ENCODE measurements around the gene NUDT4. TPM values are rescaled to one million over a fixed set of nuclear protein-coding genes. Genes with fewer than 3 reads are reported as not detected.

NUDT4 gene
- total RNA-seq, 1 experiment from 2014 or later, result 21.0 TPM

- Histone ChIP-seq H3K4me3 (ENCODE audit: low read length) (no peak overlapping the region), H3K9ac (ENCODE audit: low read length) (no peak overlapping the region), H3K4me1 (ENCODE audit: low read length) (no peaks in the 10 kb centered on the region), H3K9me3 (ENCODE audit: low read length) (no peaks in the 10 kb centered on the region), H3K4me2 (ENCODE audit: low read depth, low read length, poor library complexity, severe bottlenecking) (no peak overlapping the region), H3K27me3 (ENCODE audit: low read length) (no peaks in the 10 kb centered on the region), H3K9me2 (replicated peaks; ENCODE audit: insufficient read depth, low read length) (no peaks in the 10 kb centered on the region), H2AFZ (ENCODE audit: low read length) (no peak overlapping the region), H3K27ac (ENCODE audit: low read length) (no peak overlapping the region), H4K20me1 (ENCODE audit: insufficient read depth, low read depth, low read length) (no peaks in the 10 kb centered on the region), H3K36me3 (ENCODE audit: insufficient read depth, low read length) (no peaks in the 10 kb centered on the region), H3K79me2 (ENCODE audit: low read length) (no peaks in the 10 kb centered on the region)
- no peak for DNase-seq
These were observed 16.4 kb upstream of the NUDT4 start for GRCh38 chr12:93361151-93361919.

- DNase-seq, result no peak
- H3K79me2 ChIP-seq (ENCODE audit: low read length), result no peaks in the 10 kb centered on the region
- H3K4me2 ChIP-seq (ENCODE audit: low read depth, low read length, poor library complexity, severe bottlenecking), result no peak overlapping the region
- no peaks in the 10 kb centered on the region for H3K27me3 ChIP-seq (ENCODE audit: low read length)
- H3K36me3 ChIP-seq (ENCODE audit: insufficient read depth, low read length), result no peaks in the 10 kb centered on the region
- no peaks in the 10 kb centered on the region for H3K9me2 ChIP-seq (replicated peaks; ENCODE audit: insufficient read depth, low read length)
- H4K20me1 ChIP-seq (ENCODE audit: insufficient read depth, low read depth, low read length), result no peaks in the 10 kb centered on the region
- no peak overlapping the region for H3K4me3 ChIP-seq (ENCODE audit: low read length)
- H3K9ac ChIP-seq (ENCODE audit: low read length), result no peak overlapping the region
- H3K27ac ChIP-seq (ENCODE audit: low read length), result no peak overlapping the region
- H2AFZ ChIP-seq (ENCODE audit: low read length), result no peak overlapping the region
- no peaks in the 10 kb centered on the region for H3K9me3 ChIP-seq (ENCODE audit: low read length)
- H3K4me1 ChIP-seq (ENCODE audit: low read length), result no peaks in the 10 kb centered on the region
These were observed 13.9 kb upstream of the NUDT4 start for GRCh38 chr12:93363841-93364297.

GRCh38 chr12:93365616-93366405 lies 11.9 kb upstream of the NUDT4 start:
- no peak overlapping the region for H3K4me3 ChIP-seq (ENCODE audit: low read length)
- no peaks in the 10 kb centered on the region for H3K9me3 ChIP-seq (ENCODE audit: low read length)
- no peaks in the 10 kb centered on the region for H4K20me1 ChIP-seq (ENCODE audit: insufficient read depth, low read depth, low read length)
- H3K79me2 ChIP-seq (ENCODE audit: low read length), result no peaks in the 10 kb centered on the region
- no peaks in the 10 kb centered on the region for H3K27me3 ChIP-seq (ENCODE audit: low read length)
- H3K9ac ChIP-seq (ENCODE audit: low read length), result no peak overlapping the region
- no peak overlapping the region for H3K27ac ChIP-seq (ENCODE audit: low read length)
- H3K4me1 ChIP-seq (ENCODE audit: low read length), result no peaks in the 10 kb centered on the region
- no peak overlapping the region for H3K4me2 ChIP-seq (ENCODE audit: low read depth, low read length, poor library complexity, severe bottlenecking)
- no peak overlapping the region for H2AFZ ChIP-seq (ENCODE audit: low read length)
- DNase-seq, result no peak
- H3K9me2 ChIP-seq (replicated peaks; ENCODE audit: insufficient read depth, low read length), result no peaks in the 10 kb centered on the region
- no peaks in the 10 kb centered on the region for H3K36me3 ChIP-seq (ENCODE audit: insufficient read depth, low read length)

DNA sequence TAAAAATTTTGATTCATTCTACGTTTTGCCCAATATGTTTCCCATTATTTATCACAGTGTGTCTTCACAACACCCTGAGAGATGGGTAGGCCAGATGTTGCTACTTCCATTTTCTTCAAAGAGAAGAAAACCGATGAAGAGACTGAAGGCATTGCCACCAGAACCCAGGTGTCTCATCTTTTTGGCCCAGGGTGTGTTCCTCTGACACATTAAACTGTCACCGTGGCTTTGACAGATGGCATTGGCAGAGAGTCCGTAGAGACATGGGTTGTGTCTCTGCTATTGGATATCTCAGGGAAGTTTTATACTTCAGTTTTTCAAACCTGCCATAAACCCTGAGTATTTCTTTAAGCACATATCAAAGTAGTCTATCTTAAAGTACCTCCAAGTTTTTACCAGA lies 11.3 kb upstream of the NUDT4 start:
- Histone ChIP-seq H3K4me1 (ENCODE audit: low read length) (no peaks in the 10 kb centered on the region), H3K4me2 (ENCODE audit: low read depth, low read length, poor library complexity, severe bottlenecking) (no peak overlapping the region), H3K9me2 (replicated peaks; ENCODE audit: insufficient read depth, low read length) (no peaks in the 10 kb centered on the region), H3K27ac (ENCODE audit: low read length) (no peak overlapping the region), H3K9ac (ENCODE audit: low read length) (no peak overlapping the region), H3K79me2 (ENCODE audit: low read length) (no peaks in the 10 kb centered on the region), H3K27me3 (ENCODE audit: low read length) (no peaks in the 10 kb centered on the region), H3K36me3 (ENCODE audit: insufficient read depth, low read length) (no peaks in the 10 kb centered on the region), H4K20me1 (ENCODE audit: insufficient read depth, low read depth, low read length) (no peaks in the 10 kb centered on the region), H3K9me3 (ENCODE audit: low read length) (no peaks in the 10 kb centered on the region), H3K4me3 (ENCODE audit: low read length) (no peak overlapping the region), H2AFZ (ENCODE audit: low read length) (no peak overlapping the region)
- no peak for DNase-seq

DNA sequence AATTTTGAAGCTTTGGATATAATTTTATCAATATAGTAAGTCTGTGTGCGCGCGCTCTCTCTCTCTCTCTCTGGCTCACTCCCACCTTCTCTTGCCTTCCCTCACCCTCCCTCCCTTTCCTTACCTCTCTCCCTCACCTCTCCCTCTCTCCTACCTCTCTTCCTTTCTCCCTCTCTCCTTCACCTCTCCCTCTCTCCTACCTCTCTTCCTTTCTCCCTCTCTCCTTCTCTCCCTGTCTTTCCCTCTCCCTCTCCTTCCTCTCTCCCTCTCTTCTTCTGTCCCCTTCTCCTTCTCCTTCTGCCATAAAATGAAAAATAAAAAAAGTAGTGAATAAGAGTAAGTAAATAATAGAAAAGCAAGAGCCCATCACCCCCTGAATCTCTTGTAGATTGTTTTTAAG lies 9.0 kb upstream of the NUDT4 start:
- no peaks in the 10 kb centered on the region for H3K36me3 ChIP-seq (ENCODE audit: insufficient read depth, low read length)
- DNase-seq, result no peak
- no peaks in the 10 kb centered on the region for H3K27me3 ChIP-seq (ENCODE audit: low read length)
- no peak overlapping the region for H3K4me3 ChIP-seq (ENCODE audit: low read length)
- no peak overlapping the region for H3K27ac ChIP-seq (ENCODE audit: low read length)
- H3K9ac ChIP-seq (ENCODE audit: low read length), result no peak overlapping the region
- H4K20me1 ChIP-seq (ENCODE audit: insufficient read depth, low read depth, low read length), result no peaks in the 10 kb centered on the region
- H3K4me2 ChIP-seq (ENCODE audit: low read depth, low read length, poor library complexity, severe bottlenecking), result no peak overlapping the region
- H3K4me1 ChIP-seq (ENCODE audit: low read length), result no peaks in the 10 kb centered on the region
- H3K79me2 ChIP-seq (ENCODE audit: low read length), result no peaks in the 10 kb centered on the region
- no peaks in the 10 kb centered on the region for H3K9me3 ChIP-seq (ENCODE audit: low read length)
- H2AFZ ChIP-seq (ENCODE audit: low read length), result no peak overlapping the region
- H3K9me2 ChIP-seq (replicated peaks; ENCODE audit: insufficient read depth, low read length), result no peaks in the 10 kb centered on the region

DNA sequence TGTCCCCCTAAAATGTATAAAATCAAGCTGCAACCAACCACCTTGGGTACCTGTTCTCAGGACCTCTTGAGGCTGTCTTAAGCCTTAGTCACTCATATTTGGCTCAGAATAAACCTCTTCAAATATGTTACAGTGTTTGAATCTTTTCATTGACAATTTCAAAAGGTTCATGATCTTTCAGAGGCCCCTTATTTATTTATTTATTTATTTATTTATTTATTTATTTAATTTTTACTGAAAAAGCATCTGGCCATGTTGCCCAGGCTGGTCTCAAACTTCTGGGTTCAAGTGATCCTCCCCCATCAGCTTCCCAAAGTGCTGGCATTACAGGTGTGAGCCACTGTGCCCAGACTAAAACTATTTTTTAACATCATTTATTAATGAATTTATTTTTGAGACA lies 8.2 kb upstream of the NUDT4 start:
- Histone ChIP-seq H3K27ac (ENCODE audit: low read length) (no peak overlapping the region), H3K27me3 (ENCODE audit: low read length) (no peaks in the 10 kb centered on the region), H3K9me2 (replicated peaks; ENCODE audit: insufficient read depth, low read length) (no peaks in the 10 kb centered on the region), H4K20me1 (ENCODE audit: insufficient read depth, low read depth, low read length) (no peaks in the 10 kb centered on the region), H3K4me1 (ENCODE audit: low read length) (no peaks in the 10 kb centered on the region), H3K4me2 (ENCODE audit: low read depth, low read length, poor library complexity, severe bottlenecking) (no peak overlapping the region), H3K36me3 (ENCODE audit: insufficient read depth, low read length) (no peaks in the 10 kb centered on the region), H3K9ac (ENCODE audit: low read length) (no peak overlapping the region), H3K79me2 (ENCODE audit: low read length) (no peaks in the 10 kb centered on the region), H2AFZ (ENCODE audit: low read length) (no peak overlapping the region), H3K9me3 (ENCODE audit: low read length) (no peaks in the 10 kb centered on the region), H3K4me3 (ENCODE audit: low read length) (no peak overlapping the region)
- no peak for DNase-seq

DNA sequence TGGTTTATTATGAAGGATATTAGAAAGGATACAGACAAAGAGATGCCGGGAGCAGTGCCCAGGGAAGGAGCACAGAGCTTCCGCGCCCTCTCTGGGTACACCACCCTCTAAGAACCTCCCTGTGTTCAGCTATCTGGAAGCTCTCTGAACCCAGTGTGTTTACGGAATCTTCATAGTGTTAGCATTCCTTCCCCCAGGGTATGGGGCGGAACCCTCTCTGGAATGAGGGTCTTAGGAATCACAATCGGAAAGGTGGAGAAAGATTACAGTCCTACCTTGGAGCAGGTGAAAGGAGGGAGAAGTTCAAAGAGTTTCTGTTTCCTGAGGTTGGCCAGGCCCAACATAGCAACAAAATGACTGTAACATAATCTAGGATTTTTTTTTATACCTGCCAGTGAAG lies 6.8 kb upstream of the NUDT4 start:
- DNase-seq, result no peak
- H3K27ac ChIP-seq (ENCODE audit: low read length), result no peak overlapping the region
- no peaks in the 10 kb centered on the region for H4K20me1 ChIP-seq (ENCODE audit: insufficient read depth, low read depth, low read length)
- no peak overlapping the region for H3K4me2 ChIP-seq (ENCODE audit: low read depth, low read length, poor library complexity, severe bottlenecking)
- no peaks in the 10 kb centered on the region for H3K27me3 ChIP-seq (ENCODE audit: low read length)
- no peak overlapping the region for H2AFZ ChIP-seq (ENCODE audit: low read length)
- H3K36me3 ChIP-seq (ENCODE audit: insufficient read depth, low read length), result no peaks in the 10 kb centered on the region
- no peaks in the 10 kb centered on the region for H3K4me1 ChIP-seq (ENCODE audit: low read length)
- H3K79me2 ChIP-seq (ENCODE audit: low read length), result no peaks in the 10 kb centered on the region
- H3K9me3 ChIP-seq (ENCODE audit: low read length), result no peaks in the 10 kb centered on the region
- H3K4me3 ChIP-seq (ENCODE audit: low read length), result no peak overlapping the region
- H3K9ac ChIP-seq (ENCODE audit: low read length), result no peak overlapping the region
- H3K9me2 ChIP-seq (replicated peaks; ENCODE audit: insufficient read depth, low read length), result no peaks in the 10 kb centered on the region

DNA sequence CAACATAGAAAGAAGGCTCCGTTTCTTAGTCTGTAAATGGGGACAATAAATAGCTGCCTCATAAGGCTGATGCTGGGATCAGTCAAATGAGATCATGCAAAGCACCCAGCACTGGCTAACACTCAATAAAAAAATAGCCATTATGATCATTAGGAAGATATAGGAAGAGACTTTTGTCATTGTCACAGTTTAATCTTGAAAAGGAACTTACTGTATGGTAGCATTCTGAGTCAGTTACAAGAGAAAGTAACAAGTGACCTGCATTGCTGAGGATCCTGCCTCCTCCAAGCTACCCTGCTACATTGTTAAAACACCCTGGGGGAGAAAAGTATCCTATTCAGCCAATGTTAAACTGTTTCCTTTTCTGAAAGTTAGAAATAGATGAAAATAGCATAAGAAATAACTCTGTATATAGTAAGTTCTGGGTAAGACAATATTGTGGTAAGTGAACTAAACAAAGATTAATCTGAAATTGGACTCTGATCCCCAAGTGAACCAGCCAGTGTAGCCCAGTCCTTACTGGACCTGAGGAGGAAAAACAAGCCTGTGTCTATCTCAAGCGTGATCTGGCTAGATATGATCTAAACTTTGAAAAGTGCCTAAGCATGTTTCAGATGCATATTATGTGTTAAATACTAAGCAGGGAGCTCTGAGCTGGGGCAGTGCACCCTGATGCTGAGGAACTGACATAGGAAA lies 3.6 kb upstream of the NUDT4 start:
- Histone ChIP-seq H3K4me2 (ENCODE audit: low read depth, low read length, poor library complexity, severe bottlenecking) (no peak overlapping the region), H3K36me3 (ENCODE audit: insufficient read depth, low read length) (no peaks in the 10 kb centered on the region), H3K27ac (ENCODE audit: low read length) (no peak overlapping the region), H3K9me3 (ENCODE audit: low read length) (no peaks in the 10 kb centered on the region), H3K9ac (ENCODE audit: low read length) (no peak overlapping the region), H3K4me3 (ENCODE audit: low read length) (no peak overlapping the region), H3K4me1 (ENCODE audit: low read length) (peaks cover 11% of the 10 kb centered on the region), H3K27me3 (ENCODE audit: low read length) (no peaks in the 10 kb centered on the region), H4K20me1 (ENCODE audit: insufficient read depth, low read depth, low read length) (no peaks in the 10 kb centered on the region), H3K79me2 (ENCODE audit: low read length) (no peaks in the 10 kb centered on the region), H3K9me2 (replicated peaks; ENCODE audit: insufficient read depth, low read length) (no peaks in the 10 kb centered on the region), H2AFZ (ENCODE audit: low read length) (no peak overlapping the region)
- DNase-seq, result no peak
